Mesenchymal stem cell (in vitro differentiated cells and primary cell): ENCODE data around the gene GAK.
"Not testable (repeated sequence)": the region's sequence is repeated elsewhere in the genome, so short reads cannot be mapped to it uniquely, and the experiment has no call there.

Experiments
- DNase-seq: peaks from one replicate; pipeline ENCODE4 v3.0.0-alpha.2; 2013
- H2AFZ ChIP-seq: one replicate; pipeline ENCODE4 v1.6.1; 2013; ENCODE audit warnings: low read depth, mild to moderate bottlenecking, control low read depth, inconsistent platforms, low read length, moderate library complexity
- H2AK5ac ChIP-seq: 2 replicates; pipeline ENCODE4 v1.6.1; 2013; ENCODE audit warnings: low read length, moderate library complexity, mild to moderate bottlenecking, inconsistent platforms; ENCODE audit not compliant: severe bottlenecking
- H2BK120ac ChIP-seq: one replicate; pipeline ENCODE4 v1.6.1; 2013; ENCODE audit warnings: low read depth, mild to moderate bottlenecking, inconsistent platforms, low read length, moderate library complexity
- H2BK12ac ChIP-seq, 2 experiments: one replicate each; pipeline ENCODE4 v1.6.1; 2013; ENCODE audit warnings: inconsistent platforms in 2 of 2, low read length in 2 of 2, mild to moderate bottlenecking in 2 of 2, moderate library complexity in 2 of 2, control low read depth in 1 of 2
- H2BK15ac ChIP-seq: one replicate; pipeline ENCODE4 v1.6.1; 2013; ENCODE audit warnings: mild to moderate bottlenecking, low read depth, inconsistent platforms; ENCODE audit not compliant: poor library complexity, severe bottlenecking
- H2BK5ac ChIP-seq: 2 replicates; pipeline ENCODE4 v1.6.1; 2013; ENCODE audit warnings: low read depth, mild to moderate bottlenecking, low read length, control low read depth, inconsistent platforms; ENCODE audit not compliant: poor library complexity, severe bottlenecking
- H3K14ac ChIP-seq, 2 experiments: one replicate each; pipeline ENCODE4 v1.6.1; 2013; ENCODE audit warnings: inconsistent platforms in 2 of 2, low read length in 2 of 2, control low read depth in 1 of 2, mild to moderate bottlenecking in 1 of 2, moderate library complexity in 1 of 2
- H3K18ac ChIP-seq, 2 experiments: one replicate each; pipeline ENCODE4 v1.6.1; 2013; ENCODE audit warnings: inconsistent platforms in 2 of 2, low read length in 2 of 2, control low read depth in 1 of 2, low read depth in 1 of 2, mild to moderate bottlenecking in 1 of 2
- H3K23ac ChIP-seq, 2 experiments: one replicate each; pipeline ENCODE4 v1.6.1; 2013; ENCODE audit warnings: inconsistent platforms in 2 of 2, low read length in 2 of 2, mild to moderate bottlenecking in 2 of 2, moderate library complexity in 2 of 2, control low read depth in 1 of 2
- H3K27ac ChIP-seq: 2 replicates; pipeline ENCODE4 v1.5.1; 2013; ENCODE audit warnings: mild to moderate bottlenecking, moderate library complexity, low read length, control low read depth, inconsistent platforms; ENCODE audit not compliant: poor library complexity, severe bottlenecking
- H3K27me3 ChIP-seq, 2 experiments: 2 replicates each; pipeline versions ENCODE4 v1.6.1 to v1.7.0; 2013; ENCODE audit warnings: low read length in 2 of 2, mild to moderate bottlenecking in 2 of 2, moderate library complexity in 2 of 2, control low read depth in 1 of 2, inconsistent platforms in 1 of 2; ENCODE audit not compliant: control insufficient read depth in 1 of 2, insufficient read depth in 1 of 2
- H3K36me3 ChIP-seq, 2 experiments: 2 replicates each; pipeline versions ENCODE4 v1.6.1 to v1.7.0; 2013; ENCODE audit warnings: low read length in 2 of 2, control low read depth in 1 of 2, inconsistent platforms in 1 of 2, low read depth in 1 of 2, mild to moderate bottlenecking in 1 of 2; ENCODE audit not compliant: insufficient read depth in 2 of 2, control insufficient read depth in 1 of 2
- H3K4ac ChIP-seq, 2 experiments: one replicate each; pipeline ENCODE4 v1.6.1; 2013; ENCODE audit warnings: inconsistent platforms in 2 of 2, low read length in 2 of 2, mild to moderate bottlenecking in 2 of 2, moderate library complexity in 2 of 2, control low read depth in 1 of 2, low read depth in 1 of 2
- H3K4me1 ChIP-seq: 2 replicates; pipeline ENCODE4 v1.6.1; 2013; ENCODE audit warnings: low read depth, low read length, control low read depth; ENCODE audit not compliant: control insufficient read depth, insufficient read depth
- H3K4me2 ChIP-seq: 2 replicates; pipeline ENCODE4 v1.6.1; 2013; ENCODE audit warnings: low read length, mild to moderate bottlenecking, inconsistent platforms; ENCODE audit not compliant: poor library complexity, severe bottlenecking
- H3K4me3 ChIP-seq, 2 experiments: 2 replicates each; pipeline versions ENCODE4 v1.5.1 to v1.7.0; 2013; ENCODE audit warnings: low read length in 2 of 2, mild to moderate bottlenecking in 2 of 2, control low read depth in 1 of 2, low read depth in 1 of 2; ENCODE audit not compliant: insufficient read depth in 1 of 2
- H3K79me1 ChIP-seq: replicated peaks from 2 replicates; pipeline ENCODE4 v1.6.1; 2013; ENCODE audit warnings: mild to moderate bottlenecking, control low read depth, low read length, inconsistent platforms; ENCODE audit not compliant: poor library complexity, severe bottlenecking
- H3K9ac ChIP-seq: 2 replicates; pipeline ENCODE4 v1.7.0; 2013; ENCODE audit warnings: mild to moderate bottlenecking, low read length, moderate library complexity
- H3K9me3 ChIP-seq: 2 replicates; pipeline ENCODE4 v1.7.0; 2013; ENCODE audit warnings: mild to moderate bottlenecking, low read length; ENCODE audit not compliant: control insufficient read depth
- H4K8ac ChIP-seq: one replicate; pipeline ENCODE4 v1.6.1; 2013; ENCODE audit warnings: inconsistent platforms, mild to moderate bottlenecking, low read length, moderate library complexity
- H4K91ac ChIP-seq: one replicate; pipeline ENCODE4 v1.6.1; 2013; ENCODE audit warnings: mild to moderate bottlenecking, low read length, inconsistent platforms
- WGBS: methylation state at CpG from one replicate; pipeline ENCODE4 v1.1.7; 2013; ENCODE audit warnings: mixed read lengths; 5-methylcytosine and 5-hydroxymethylcytosine counted together

GAK gene

GRCh38 chr4:924107-925096, 7.7 kb downstream of the GAK start:
- Histone ChIP-seq H3K79me1 (peaks cover 12% of the 10 kb centered on the region), H3K14ac (no peak overlapping the region), H2BK15ac (no peak overlapping the region), H3K4me1 (peaks cover 33% of the 10 kb centered on the region), H4K8ac (no peak overlapping the region), H2AK5ac (no peak overlapping the region), H3K4ac (no peak overlapping the region), H3K9ac (peak overlapping the region; percentile 52), H3K9me3 (no peaks in the 10 kb centered on the region), H3K36me3 (peaks cover 4 to 14% of the 10 kb centered on the region in 2 experiments), H3K27me3 (no peaks in the 10 kb centered on the region), H3K27ac (no peak overlapping the region), H3K4me3 (no peak overlapping the region), H3K18ac (no peak overlapping the region), H2BK120ac (no peak overlapping the region), H2BK12ac (no peak overlapping the region), H2AFZ (no peak overlapping the region), H4K91ac (no peak overlapping the region), H2BK5ac (no peak overlapping the region), H3K4me2 (no peak overlapping the region), H3K23ac (no peak overlapping the region)
- WGBS, result 90% methylated on average over 15 of the region's 18 CpGs
- peak; percentile 76 for DNase-seq

GRCh38 chr4:921830-922331, 10.2 kb downstream of the GAK start:
- Histone ChIP-seq H3K27ac (no peak overlapping the region), H2AFZ (no peak overlapping the region), H3K4me3 (no peak overlapping the region), H2BK5ac (no peak overlapping the region), H3K79me1 (peaks cover 15% of the 10 kb centered on the region), H4K91ac (peak overlapping the region; percentile 37), H3K27me3 (no peaks in the 10 kb centered on the region), H2BK12ac (no peak overlapping the region), H3K14ac (no peak overlapping the region), H3K23ac (no peak overlapping the region), H3K9ac (no peak overlapping the region), H3K9me3 (no peaks in the 10 kb centered on the region), H2BK15ac (no peak overlapping the region), H3K18ac (no peak overlapping the region), H2AK5ac (no peak overlapping the region), H3K36me3 (peaks cover 4 to 5% of the 10 kb centered on the region in 2 experiments), H2BK120ac (no peak overlapping the region), H4K8ac (no peak overlapping the region), H3K4ac (no peak overlapping the region), H3K4me2 (no peak overlapping the region), H3K4me1 (peaks cover 23% of the 10 kb centered on the region)
- 97% methylated on average over 17 of the region's 17 CpGs for WGBS
- DNase-seq, result no peak

- H2BK5ac ChIP-seq, H2BK120ac ChIP-seq, H3K14ac ChIP-seq, H3K4me2 ChIP-seq, H4K91ac ChIP-seq, H4K8ac ChIP-seq, H3K9ac ChIP-seq, H3K36me3 ChIP-seq, H3K9me3 ChIP-seq, H3K27me3 ChIP-seq, H2AK5ac ChIP-seq, H3K23ac ChIP-seq, H3K27ac ChIP-seq, DNase-seq, H2BK15ac ChIP-seq, H2BK12ac ChIP-seq, H3K4me3 ChIP-seq, H3K18ac ChIP-seq, H3K4ac ChIP-seq, H2AFZ ChIP-seq: not testable (repeated sequence)
- Histone ChIP-seq H3K4me1 (peaks cover 13% of the 10 kb centered on the region), H3K79me1 (peaks cover 18% of the 10 kb centered on the region)
- 97% methylated on average over 15 of the region's 15 CpGs for WGBS
These were observed 13.0 kb downstream of the GAK start for GRCh38 chr4:919004-919680.

- H3K4me3 ChIP-seq, H3K4me2 ChIP-seq, H3K14ac ChIP-seq, H3K9me3 ChIP-seq, H2BK15ac ChIP-seq, H3K23ac ChIP-seq, H3K27me3 ChIP-seq, H3K9ac ChIP-seq, H3K18ac ChIP-seq, DNase-seq, H2AFZ ChIP-seq, H3K36me3 ChIP-seq, H2BK12ac ChIP-seq, H3K4ac ChIP-seq, H4K91ac ChIP-seq, H3K27ac ChIP-seq, H4K8ac ChIP-seq, H2AK5ac ChIP-seq, H2BK120ac ChIP-seq, H2BK5ac ChIP-seq: not testable (repeated sequence)
- H3K4me1 ChIP-seq, result peaks cover 12% of the 10 kb centered on the region
- H3K79me1 ChIP-seq, result peaks cover 17% of the 10 kb centered on the region
- WGBS, result over 99% methylated on average over 6 of the region's 6 CpGs
These were observed 13.5 kb downstream of the GAK start for GRCh38 chr4:918591-918990.
